ENCODE measurements around the gene STARD3. TPM values are rescaled to one million over a fixed set of nuclear protein-coding genes. Genes with fewer than 3 reads are reported as not detected.

STARD3 gene
- total RNA-seq, 4 donors from 2014 or later = 51.7 to 156 (median 83.9) TPM

GRCh38 chr17:39601758-39602532 lies 35.0 kb upstream of the STARD3 start:
- 63% methylated on average over 12 of the region's 12 CpGs for WGBS
- no peaks in the 10 kb centered on the region for H3K9me3 ChIP-seq
- no peak for DNase-seq (ENCODE audit: low spot score in 2 of 2)
- H3K4me3 ChIP-seq = no peak overlapping the region
- TF ChIP-seq POLR2AphosphoS5 (IDR thresholded peaks at IDR 0.05) (no peak), CTCF (IDR thresholded peaks at IDR 0.05) (no peak), POLR2A (IDR thresholded peaks at IDR 0.05) (no peak), EP300 (IDR thresholded peaks at IDR 0.05) (no peak)
- peaks cover 67% of the 10 kb centered on the region for H3K4me1 ChIP-seq
- no peak overlapping the region for H3K27ac ChIP-seq
- peaks cover 99% of the 10 kb centered on the region for H3K27me3 ChIP-seq
- no peaks in the 10 kb centered on the region for H3K36me3 ChIP-seq

GRCh38 chr17:39602533-39603303 lies 34.2 kb upstream of the STARD3 start:
- Histone ChIP-seq H3K27ac (no peak overlapping the region), H3K4me1 (peaks cover 65% of the 10 kb centered on the region), H3K27me3 (peaks cover 99% of the 10 kb centered on the region), H3K4me3 (no peak overlapping the region), H3K36me3 (no peaks in the 10 kb centered on the region), H3K9me3 (no peaks in the 10 kb centered on the region)
- TF ChIP-seq CTCF (IDR thresholded peaks at IDR 0.05) (no peak), EP300 (IDR thresholded peaks at IDR 0.05) (no peak), POLR2AphosphoS5 (IDR thresholded peaks at IDR 0.05) (no peak), POLR2A (IDR thresholded peaks at IDR 0.05) (no peak)
- no peak for DNase-seq (ENCODE audit: low spot score in 2 of 2)
- 47% methylated on average over 4 of the region's 4 CpGs for WGBS

GRCh38 chr17:39603304-39604016 lies 33.5 kb upstream of the STARD3 start:
- DNase-seq (ENCODE audit: low spot score in 2 of 2) = no peak
- Histone ChIP-seq H3K9me3 (no peaks in the 10 kb centered on the region), H3K27me3 (peaks cover 99% of the 10 kb centered on the region), H3K4me1 (peaks cover 65% of the 10 kb centered on the region), H3K4me3 (peak overlapping the region; percentile 43), H3K36me3 (no peaks in the 10 kb centered on the region), H3K27ac (no peak overlapping the region)
- TF ChIP-seq EP300 (IDR thresholded peaks at IDR 0.05) = no peak
- no peak for TF ChIP-seq POLR2AphosphoS5 (IDR thresholded peaks at IDR 0.05)
- TF ChIP-seq POLR2A (IDR thresholded peaks at IDR 0.05) = no peak
- TF ChIP-seq CTCF (IDR thresholded peaks at IDR 0.05) = no peak
- WGBS = 6% methylated on average over 11 of the region's 14 CpGs

- peak overlapping the region; percentile 43 for H3K4me3 ChIP-seq
- no peak for DNase-seq (ENCODE audit: low spot score in 2 of 2)
- no peak for TF ChIP-seq EP300 (IDR thresholded peaks at IDR 0.05)
- no peak for TF ChIP-seq CTCF (IDR thresholded peaks at IDR 0.05)
- no peak for TF ChIP-seq POLR2A (IDR thresholded peaks at IDR 0.05)
- TF ChIP-seq POLR2AphosphoS5 (IDR thresholded peaks at IDR 0.05) = no peak
- no peaks in the 10 kb centered on the region for H3K9me3 ChIP-seq
- peaks cover 99% of the 10 kb centered on the region for H3K27me3 ChIP-seq
- peaks cover 49% of the 10 kb centered on the region for H3K4me1 ChIP-seq
- H3K36me3 ChIP-seq = no peaks in the 10 kb centered on the region
- 7% methylated on average over 22 of the region's 31 CpGs for WGBS
- no peak overlapping the region for H3K27ac ChIP-seq
Measured at GRCh38 chr17:39604911-39605491, 31.9 kb upstream of the STARD3 start.
